Panc1 (cell line): Measurements from ENCODE around the gene NMUR1.

ENCODE experiments used
- CTCF ChIP-seq: fragments of 450-650 bp; IDR thresholded peaks from 2 replicates; pipeline ENCODE4 v1.5.1; 2017; ENCODE audit warnings: mild to moderate bottlenecking
- POLR2AphosphoS5 ChIP-seq: IDR thresholded peaks from 2 replicates; pipeline ENCODE4 v1.6.1; 2012; ENCODE audit warnings: mild to moderate bottlenecking, low read depth, low read length, moderate library complexity
- REST ChIP-seq, 2 experiments: IDR thresholded peaks; 2 replicates each; pipeline ENCODE4 v1.6.1; 2011 to 2012; ENCODE audit warnings: low read depth in 2 of 2, control low read depth in 1 of 2, low read length in 1 of 2, mild to moderate bottlenecking in 1 of 2, moderate library complexity in 1 of 2; ENCODE audit not compliant: insufficient read depth in 1 of 2
- SIN3A ChIP-seq: IDR thresholded peaks from 2 replicates; pipeline ENCODE4 v1.6.1; 2012; ENCODE audit warnings: low read depth, mild to moderate bottlenecking, low read length, moderate library complexity, borderline replicate concordance; ENCODE audit not compliant: insufficient read depth
- TCF7L2 ChIP-seq: IDR thresholded peaks from 2 replicates; pipeline ENCODE4 v1.6.1; 2011; ENCODE audit warnings: mild to moderate bottlenecking, low read depth, low read length, inconsistent platforms

DNA sequence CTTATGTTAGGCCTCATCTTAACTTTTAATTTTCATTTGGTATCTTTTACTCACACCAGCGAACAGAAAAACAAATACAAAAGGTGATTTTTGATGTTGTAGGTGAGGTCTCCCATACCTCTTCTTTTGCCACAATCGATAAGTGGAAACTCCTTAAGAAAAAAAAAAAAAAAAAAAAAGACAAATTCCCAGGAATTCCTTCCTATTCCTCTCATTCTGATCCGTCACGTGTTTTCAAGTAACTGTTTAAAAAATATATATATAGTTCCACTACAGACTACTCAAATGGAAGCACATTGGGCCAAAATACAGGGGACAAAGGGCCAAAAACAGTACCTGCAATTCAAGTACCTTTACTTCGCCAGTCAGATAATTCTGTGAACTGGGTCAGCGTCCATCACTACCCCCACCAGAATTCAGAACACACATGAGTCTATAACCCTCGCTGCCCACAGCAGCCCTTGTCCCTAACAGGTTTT lies 16.5 kb downstream of the NMUR1 start:
- TF ChIP-seq CTCF (no peak), SIN3A (no peak), TCF7L2 (no peak), POLR2AphosphoS5 (no peak), REST (IDR thresholded peaks at IDR 0.05; ENCODE audit: insufficient read depth in 1 of 2, low read depth in 2 of 2, low read length in 1 of 2) (no peak)
